NCI-H446 (cell line): ENCODE measurements around the gene CBFB.
A peak's percentile ranks its signal among the peaks of the same experiment; 100 is the strongest.
"Not testable (repeated sequence)": the region's sequence is repeated elsewhere in the genome, so short reads cannot be mapped to it uniquely, and the experiment has no call there.

Experiments used
- DNase-seq, 2 experiments: peaks; one replicate each; lab custom pipeline; 2025; lab: John Stamatoyannopoulos, UW

CBFB gene

DNA sequence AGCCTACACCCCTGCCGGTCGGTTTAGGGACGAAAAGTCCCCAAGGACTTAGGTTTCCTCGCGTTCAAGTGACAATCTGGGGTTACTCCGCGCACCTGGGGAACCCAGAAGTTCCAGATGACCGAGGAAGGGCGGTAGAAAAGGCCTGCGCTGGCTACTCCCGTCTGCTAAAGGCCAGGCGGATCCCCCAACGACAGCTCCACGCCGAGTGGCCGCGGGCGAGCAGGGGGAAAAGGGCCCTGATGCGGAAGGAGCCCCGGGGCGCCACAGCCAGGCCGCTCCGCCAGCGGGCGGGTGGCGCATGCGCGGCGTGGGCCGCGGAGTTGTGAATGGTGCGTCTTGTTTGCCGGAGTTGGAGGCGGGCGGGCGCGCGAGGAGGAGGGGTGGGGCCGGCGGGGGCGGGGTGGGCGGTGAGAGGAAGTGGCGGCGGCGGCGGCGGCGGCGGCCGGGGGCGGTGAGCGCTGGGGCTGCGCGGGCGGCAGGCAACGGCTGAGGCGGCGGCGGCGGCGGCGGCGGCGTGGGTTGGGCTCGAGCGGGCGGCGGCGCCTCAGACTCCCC lies at the start of gene CBFB:
TSS of gene CBFB (plus strand) at position 454 of the 558 bp plus-strand sequence. CDS start 259 bp downstream, outside the sequence.
- DNase-seq, result peak; percentile 35 to 86

DNA sequence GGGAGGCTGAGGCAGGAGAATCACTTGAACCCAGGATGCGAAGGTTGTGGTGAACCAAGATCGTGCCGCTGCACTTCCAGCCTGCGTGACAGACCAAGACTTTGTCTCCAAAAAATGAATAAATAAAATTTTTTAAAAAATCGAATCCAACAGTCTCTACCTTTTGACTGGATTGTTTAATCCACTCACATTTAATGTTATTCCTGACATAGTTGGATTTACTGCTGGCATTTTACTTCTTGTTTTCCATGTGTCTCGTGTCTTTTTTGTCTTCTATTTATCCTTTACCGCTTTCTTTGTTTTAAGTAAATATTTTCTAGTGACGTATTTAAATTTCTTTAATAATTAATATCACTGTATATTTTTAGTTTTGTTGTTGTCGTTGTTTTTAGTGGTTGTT lies 45.9 kb upstream of the CBFB start:
- DNase-seq, result no peak

DNA sequence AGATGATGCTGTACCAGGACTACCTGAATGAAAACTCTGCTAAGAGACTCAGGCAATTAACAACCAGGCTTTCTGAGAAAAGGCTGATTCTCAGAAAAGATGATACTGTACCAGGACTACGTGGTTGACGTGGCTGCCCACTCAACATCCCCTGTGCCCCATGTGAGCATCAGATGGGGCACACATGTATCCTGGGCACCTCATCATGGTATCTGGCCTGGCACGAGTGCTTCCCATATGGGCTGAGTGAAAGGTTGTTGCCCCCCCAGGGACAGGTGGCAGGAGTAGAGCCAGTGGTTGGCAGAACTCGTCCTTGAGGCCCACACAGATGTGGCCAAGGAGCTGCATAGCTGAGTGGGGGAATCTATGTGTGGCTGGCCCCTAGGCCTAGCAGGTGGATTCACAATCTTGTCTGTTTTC lies 44.0 kb upstream of the CBFB start:
- no peak for DNase-seq

DNA sequence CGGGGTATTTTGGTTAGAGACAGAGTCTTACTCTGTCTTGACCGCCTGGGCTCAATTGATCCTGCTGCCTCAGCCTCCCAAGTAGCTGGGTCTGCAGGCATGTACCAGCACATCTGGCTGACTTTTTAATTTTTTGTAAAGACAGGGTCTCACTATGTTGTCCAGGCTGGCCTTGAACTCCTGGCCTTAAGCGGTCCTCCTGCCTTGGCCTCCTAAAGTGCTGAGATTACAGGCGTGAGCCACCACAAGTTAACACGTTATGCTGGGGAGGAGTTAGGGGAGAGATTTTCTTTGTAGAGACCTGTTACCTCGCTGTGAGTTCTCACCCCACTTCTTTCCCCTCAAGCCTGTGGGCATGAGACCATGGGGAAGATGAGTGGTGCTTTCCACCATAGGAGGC lies 42.4 kb upstream of the CBFB start:
- DNase-seq, result no peak

DNA sequence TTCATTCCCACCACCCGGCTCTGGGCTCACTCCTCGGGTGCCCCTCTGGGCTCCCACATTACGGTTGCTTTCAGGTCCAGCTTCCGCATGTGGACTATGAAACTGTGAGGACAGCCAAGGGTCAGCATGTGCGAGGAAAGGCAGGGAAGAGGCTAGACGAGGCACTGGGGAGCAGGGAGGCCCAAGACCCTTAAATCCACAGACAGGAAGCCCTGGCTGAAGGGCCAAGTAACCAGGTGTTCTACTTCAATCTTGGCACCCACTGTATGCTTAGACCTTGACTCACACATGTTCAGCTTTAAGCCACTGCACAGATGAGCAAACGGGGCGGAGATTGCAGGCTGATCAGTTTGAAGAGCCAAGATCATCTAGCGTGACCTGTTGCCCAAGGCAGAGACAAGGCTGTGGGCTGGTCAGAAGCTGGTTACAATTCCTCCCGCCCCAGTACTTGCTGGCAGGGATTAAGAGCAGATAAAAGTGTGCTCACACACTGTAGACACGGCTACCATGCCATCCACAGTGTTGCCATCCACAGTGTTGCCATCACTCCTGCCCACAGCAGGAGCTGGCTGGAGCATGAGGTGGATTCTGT lies 40.7 kb upstream of the CBFB start, which contains the start of gene CES4A:
TSS of gene CES4A (plus strand) at position 393 of the 592 bp plus-strand sequence. CDS start at position 577, 184 bp downstream.
- no peak for DNase-seq

DNA sequence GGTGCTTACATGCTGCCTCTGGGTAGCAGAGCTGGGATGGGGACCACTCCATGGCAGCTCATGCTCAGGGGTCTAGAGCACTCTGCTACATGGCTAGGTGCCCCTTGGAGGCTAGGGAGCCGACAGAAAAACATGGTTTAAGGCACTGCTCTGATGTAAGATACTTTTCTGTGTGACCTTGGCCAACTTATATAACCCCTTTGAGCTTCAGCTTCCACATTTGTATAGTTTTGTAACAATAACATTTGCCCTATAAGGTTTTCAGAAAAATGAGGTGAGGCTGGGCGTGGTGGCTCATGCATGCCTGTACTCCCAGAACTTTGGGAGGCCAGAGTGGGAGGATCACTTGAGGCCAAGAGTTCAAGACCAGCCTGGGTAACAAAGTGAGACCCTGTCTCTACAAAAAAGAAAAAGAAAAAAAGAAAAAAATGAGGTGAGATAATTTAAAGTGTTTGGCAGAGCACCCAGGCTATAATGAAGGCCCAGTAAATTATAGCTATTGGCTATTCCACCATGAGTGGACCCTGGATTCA lies 37.3 kb upstream of the CBFB start:
- DNase-seq, result no peak

DNA sequence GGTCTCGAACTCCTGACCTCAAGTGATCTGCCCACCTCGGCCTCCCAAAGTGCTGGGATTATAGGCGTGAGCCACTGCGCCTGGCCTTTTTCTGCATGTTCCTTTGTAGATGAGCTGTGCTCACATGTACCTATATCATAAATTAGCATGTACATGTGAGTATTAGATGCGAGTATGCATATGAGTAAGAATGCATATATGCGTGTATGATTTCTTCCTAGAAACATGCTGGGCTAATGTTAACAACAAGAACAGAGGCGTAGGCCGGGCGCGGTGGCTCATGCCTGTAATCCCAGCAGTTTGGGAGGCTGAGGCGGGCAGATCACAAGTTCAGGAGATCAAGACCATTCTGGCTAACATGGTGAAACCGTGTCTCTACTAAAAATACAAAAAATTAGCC lies 35.4 kb upstream of the CBFB start:
- not testable (repeated sequence) for DNase-seq

DNA sequence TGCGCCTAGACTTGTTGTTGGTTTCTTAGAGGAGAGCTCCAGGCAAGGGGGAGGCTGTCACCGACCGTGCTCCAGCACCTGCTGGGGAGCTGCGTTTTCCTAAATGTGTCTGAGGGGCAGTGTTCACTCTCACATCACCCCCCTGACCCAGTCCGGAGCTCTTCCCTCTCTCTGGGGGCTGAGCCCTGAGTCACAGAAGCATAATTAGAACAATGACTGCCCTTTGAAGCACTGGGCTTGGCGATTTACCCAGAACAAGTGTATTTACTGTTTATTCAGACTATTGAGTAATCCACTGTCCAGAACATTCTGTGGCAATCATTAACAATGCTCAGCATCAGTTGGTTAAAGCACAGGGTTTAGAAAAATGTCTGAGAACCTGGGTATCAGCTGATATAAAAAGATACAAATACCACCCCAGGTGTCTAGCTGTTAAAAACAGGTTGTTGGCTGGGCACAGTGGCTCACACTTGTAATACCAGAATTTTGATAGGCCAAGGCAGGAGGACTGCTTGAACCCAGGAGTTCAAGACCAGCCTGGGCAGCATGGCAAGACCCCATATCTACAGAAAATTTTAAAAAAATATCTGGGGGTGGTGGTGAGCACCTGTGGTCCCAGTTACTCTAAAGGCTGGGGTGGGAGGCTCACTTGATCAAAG lies 32.5 kb upstream of the CBFB start:
- DNase-seq, result no peak

DNA sequence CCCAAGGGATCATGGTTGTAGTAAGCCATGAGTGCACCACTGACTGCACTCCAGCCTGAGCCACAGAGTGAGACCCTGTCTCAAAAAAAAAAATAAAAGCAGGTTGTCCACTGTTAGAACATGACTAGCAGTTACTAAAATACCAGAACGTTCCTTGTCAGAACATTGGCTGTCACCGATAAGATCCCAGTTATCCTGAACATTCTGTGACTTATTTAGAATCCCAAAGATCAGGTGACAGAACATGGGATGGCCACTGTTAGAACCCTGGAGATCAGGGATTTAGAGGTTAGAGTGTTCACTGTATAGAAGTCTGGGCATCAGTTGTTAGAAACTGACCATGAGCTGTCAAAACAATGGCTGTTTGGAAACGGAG lies 32.0 kb upstream of the CBFB start:
- no peak for DNase-seq

DNA sequence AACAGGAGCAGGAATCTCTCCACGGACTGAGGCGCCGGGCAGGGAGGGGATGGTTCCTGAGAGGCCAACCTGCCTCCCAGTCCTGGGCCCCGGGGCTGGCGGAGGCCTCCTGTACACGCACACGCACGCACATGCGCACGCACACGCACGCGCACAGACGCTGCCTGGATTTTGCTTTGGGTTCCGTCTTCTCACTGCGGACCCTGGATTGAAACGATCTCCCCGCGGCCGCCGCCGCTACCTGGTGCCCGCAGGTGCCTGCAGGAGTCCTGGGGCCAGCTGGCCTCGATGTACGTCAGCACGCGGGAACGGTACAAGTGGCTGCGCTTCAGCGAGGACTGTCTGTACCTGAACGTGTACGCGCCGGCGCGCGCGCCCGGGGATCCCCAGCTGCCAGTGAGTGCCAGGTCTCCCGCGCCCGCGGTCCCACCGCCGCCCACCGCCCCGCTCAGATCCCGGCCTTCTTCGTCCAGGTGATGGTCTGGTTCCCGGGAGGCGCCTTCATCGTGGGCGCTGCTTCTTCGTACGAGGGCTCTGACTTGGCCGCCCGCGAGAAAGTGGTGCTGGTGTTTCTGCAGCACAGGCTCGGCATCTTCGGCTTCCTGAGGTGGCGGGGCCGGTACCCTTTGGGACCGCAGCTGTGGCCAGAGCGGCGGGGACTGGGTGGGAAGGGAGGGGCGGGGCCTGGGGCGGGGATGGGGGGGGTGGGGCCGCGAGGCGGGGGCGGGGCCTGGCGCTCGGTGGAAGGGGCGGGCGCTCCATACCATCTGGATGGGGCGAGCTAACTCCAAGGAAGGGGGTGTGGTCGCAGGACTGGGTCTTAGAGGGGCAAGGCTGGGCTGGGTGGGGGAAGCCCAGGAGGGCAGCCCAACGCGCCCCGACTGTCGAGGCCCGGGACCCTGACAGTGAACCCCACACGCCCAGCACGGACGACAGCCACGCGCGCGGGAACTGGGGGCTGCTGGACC lies 28.3 kb upstream of the CBFB start:
- DNase-seq, result no peak

DNA sequence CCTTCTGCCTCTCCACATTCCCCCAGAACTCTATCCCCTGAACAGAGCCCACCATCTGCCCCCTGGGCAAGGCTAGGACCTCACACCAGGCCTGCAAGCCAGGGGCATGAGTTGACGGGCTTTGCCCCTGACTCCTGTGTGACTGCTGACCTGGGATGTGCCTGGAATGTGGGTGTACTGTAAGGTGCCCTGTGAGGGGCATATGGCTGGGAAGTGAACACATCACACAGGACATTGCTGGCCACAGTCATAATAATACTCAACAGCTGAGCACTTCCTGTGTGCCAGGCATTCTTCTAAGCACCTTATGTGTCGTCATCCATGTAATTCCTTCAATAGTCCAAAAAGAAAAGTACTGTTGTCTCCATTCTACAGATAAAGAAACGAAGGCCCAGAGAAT lies 27.2 kb upstream of the CBFB start:
- DNase-seq, result no peak

DNA sequence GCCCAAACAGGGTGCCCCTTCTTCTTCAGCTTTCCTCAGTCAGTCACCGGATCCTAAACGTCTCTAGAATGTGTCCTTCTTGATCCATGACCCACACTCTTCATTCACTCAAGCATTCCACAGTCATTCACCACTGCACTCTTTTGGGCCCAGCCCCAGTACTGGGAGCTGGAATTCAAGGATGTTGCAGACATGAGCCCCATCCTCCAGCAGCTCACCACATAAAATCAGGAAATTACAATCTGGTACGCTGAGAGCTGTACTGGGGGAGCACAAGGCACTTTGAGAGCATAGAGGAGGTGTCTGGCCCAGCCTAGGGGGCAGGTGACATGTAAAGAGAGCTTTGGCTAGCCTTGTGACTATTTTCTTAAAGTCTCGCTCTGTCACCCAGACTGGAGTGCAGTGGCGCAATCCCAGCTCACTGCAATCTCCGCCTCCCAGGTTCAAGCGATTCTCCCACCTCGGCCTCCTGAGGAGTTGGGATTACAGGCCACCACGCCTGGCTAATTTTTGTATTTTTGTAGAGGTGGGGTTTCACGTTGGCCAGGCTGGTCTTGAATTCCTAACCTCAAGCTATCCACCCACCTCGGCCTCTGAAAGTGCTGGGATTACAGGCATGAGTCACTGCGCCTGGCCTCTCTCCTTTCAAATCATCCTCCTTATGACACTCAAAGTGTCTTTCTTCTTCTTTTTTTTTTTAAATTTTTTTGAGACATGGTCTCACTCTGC lies 21.9 kb upstream of the CBFB start:
- DNase-seq, result no peak

DNA sequence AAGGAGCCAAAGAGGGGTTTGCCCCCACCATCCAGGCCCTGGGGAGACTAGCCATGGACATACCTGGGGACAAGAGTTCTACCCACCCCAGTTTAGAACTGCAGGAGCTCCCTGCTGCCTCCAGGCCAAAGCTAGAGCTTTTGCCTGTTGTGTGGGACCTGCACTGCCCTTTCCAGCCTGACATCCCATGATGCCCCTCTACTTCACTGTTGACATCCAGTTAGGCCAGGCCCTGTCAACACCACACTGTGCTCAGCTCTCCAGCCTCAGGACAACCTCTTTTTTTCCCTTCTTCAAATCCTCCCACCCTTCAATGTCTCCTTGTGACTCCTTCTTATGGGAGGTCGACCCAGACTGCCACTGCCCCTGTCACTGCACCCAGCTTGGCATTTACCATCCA lies 19.8 kb upstream of the CBFB start:
- no peak for DNase-seq

DNA sequence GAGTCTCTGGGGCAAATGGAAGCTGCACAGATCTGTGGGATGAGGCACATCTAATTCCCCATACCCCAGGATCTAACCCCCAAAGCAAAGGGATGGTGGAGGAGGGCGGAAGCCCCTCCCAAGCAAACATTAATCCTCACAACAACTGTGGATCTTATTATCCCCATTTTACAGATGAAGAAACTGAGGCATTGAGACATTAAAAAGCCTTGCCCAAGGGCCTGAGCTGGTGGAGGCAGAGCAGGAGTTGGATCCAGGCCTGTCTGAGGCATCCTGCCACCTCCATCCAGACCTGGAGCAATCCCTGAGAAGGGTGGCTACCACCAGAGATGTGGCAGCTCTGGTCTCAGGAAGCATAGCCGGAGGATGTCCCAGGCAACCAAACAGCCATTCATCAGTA lies 17.7 kb upstream of the CBFB start:
- DNase-seq, result no peak

DNA sequence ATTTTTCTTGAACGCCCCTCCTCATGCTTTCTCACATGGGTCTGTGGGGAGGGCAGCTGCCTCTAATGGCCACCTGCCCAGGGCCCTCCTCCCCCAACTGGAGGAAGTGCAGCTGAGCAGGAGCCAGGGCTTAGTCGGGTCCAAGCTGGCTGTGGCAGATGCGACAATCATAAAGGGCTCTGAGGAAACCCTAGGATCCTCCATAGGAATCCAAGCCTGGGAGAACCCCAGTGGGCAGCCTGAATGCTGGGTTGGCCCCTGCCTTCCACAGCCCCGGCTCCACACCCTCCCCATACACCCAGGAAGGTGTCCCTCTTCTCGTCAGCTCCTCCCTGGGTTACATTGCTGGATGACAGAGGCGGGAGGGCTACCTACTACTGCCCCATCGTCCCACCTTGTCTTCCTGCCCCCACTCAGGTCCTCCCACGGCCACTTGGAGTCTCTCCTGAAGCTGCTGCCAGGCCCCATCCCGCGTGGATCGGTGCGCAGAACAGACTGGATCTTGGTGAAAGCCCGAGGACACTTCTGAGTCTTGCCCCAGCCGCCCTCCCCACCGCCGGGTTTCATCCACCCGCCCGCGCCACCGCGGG lies 15.6 kb upstream of the CBFB start:
- DNase-seq, result peak in 1 of 2 experiments; percentile 11

DNA sequence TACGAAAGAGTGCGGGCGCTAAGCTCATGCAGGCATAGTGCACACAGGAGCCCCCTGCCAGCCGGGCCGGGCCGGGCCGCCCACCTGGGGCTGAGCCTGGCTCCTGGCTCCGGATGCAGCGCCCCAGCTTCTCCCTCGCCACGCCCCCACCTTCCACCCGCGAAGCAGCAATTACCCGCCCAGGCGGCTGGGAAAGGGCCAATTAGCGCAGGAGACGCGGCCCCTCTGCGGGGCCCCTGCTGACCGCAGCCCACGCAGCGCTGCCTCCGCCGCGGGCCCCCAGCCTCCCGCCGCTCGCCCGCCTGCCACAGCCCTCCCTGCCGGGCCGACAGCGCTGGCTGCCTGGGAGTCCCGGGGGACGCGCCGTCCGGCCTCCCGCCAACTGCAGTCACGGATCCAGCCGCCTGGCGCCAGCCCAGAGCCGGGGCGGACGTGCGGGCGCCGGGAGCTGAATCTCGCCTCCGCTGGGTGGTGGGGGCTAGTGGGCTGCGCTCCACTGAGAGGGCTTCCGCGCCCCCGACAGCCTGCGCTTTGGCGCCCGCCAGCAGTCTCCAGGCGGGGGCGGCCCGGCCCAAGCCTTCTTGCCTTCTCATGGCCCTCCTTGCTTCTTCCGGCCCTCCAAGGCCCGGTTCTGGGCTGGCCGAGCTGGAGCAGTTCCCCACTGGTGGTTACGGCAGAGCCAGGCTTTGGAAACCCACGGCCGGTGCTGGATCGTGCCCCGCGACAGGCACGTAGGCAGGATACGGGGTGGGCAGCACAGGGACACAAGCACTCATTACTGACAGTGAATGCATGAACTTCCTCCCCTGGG lies 14.9 kb upstream of the CBFB start:
- peak in 1 of 2 experiments; percentile 75 for DNase-seq

DNA sequence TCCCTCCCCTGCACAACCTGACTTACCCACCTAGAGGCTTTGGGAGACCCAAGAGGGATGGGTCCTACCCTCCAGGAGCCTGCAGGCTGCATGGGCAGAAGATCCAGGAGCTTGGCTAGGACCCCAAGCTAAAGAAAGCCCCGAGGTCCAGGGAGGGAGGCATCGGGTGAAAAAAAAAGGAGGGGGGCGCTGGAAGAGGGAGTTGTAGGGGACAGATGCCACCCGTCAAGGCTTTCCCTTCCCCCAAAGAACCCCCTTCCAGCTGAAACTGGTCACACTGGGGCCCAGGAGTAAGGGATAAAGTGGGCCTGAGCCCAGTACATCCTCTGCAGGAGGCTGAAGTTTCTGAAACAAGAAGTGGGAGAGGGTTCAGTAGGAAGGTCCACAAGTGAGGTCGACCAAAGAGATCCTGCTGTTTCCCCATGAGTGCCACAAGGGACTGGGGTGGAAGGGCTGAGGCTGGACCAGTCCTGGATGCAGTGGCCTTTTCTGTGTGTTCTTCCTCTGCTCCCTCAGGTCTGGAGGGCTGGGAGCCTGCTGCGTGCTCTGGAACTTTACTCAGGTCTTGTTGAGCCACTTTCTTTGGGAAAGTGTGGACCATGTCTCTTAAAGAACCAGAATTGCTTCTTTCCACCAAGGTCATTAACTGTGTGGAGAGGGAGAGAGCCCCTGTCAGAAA lies 14.2 kb upstream of the CBFB start:
- no peak for DNase-seq

DNA sequence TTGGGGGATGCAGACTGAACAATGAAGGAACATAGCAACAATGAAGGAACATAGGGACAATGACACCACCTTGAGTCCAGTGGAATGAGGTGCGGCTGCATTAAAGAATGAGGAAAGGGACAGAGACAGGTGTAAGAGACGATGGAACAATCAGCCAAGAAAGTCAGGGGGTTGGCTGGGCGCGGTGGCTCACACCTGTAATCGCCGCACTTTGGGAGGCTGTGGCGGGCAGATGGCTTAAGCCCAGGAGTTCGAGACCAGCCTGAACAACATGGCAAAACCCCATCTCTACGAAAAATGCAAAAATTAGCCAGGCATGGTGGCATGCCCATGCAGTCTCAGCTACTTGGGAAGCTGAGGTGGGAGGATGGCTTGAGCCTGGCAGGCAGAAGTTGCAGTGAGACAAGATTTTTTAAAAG lies 13.6 kb upstream of the CBFB start:
- DNase-seq, result no peak

DNA sequence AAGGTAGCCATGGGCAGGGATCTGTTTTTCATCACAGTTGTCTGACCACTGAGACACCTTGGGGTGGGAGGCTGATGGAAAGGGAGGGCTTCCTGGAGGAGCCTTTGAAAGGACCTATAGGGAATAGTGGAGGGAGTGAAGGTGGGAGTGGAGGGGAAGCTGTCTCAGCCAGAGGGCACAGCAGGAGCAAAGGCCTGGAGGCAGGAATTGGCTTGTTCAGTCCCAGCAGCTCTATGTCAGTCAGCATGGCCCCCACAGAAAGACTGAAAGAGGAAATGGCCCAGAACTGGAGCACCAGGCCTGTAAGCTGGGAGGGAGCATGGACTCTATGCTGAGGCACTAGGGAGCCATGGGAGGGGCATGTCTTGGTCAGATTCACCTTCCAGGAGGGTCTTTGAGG lies 12.8 kb upstream of the CBFB start:
- DNase-seq, result no peak
